Prostate gland (tissue), 2 donors: ENCODE data around the gene TYW5. TPM values are rescaled to one million over a fixed set of nuclear protein-coding genes. Genes with fewer than 3 reads are reported as not detected.

Experiments used
- DNase-seq: peaks from one replicate; pipeline ENCODE4 v3.0.0-alpha.2; 2019; ENCODE audit warnings: low spot score
- H3K27ac ChIP-seq, 2 donors: fragments of 200-600 bp; sonication (generic); 2 replicates each; pipeline ENCODE4 v1.5.1; 2017 to 2019
- H3K27me3 ChIP-seq: fragments of 200-600 bp; sonication (generic); replicated peaks from 2 replicates; pipeline ENCODE4 v1.5.1; 2019; ENCODE audit not compliant: insufficient read depth
- H3K36me3 ChIP-seq, 2 donors: fragments of 200-600 bp; sonication (generic); 1 replicate in 1 of 2; 2 replicates in 1 of 2; pipeline versions ENCODE4 v1.5.1 to v1.8.1; 2017 to 2019
- H3K4me1 ChIP-seq: fragments of 200-600 bp; sonication (generic); replicated peaks from 2 replicates; pipeline ENCODE4 v1.5.1; 2019
- H3K4me3 ChIP-seq, 2 donors: fragments of 200-600 bp; sonication (generic); 2 replicates each; pipeline ENCODE4 v1.5.1; 2017 to 2019
- H3K9me3 ChIP-seq: fragments of 200-600 bp; sonication (generic); 2 replicates; pipeline ENCODE4 v1.5.1; 2017
- CTCF ChIP-seq, 4 experiments: fragments of 200-600 bp in 2 of 4; fragments of 450-650 bp in 2 of 4; sonication (generic) in 2 of 4; IDR thresholded peaks; 1 replicate in 3 of 4; 2 replicates in 1 of 4; pipeline ENCODE4 v1.5.1; 2016 to 2019; ENCODE audit warnings: antibody characterized with exemption in 4 of 4, mild to moderate bottlenecking in 2 of 4, moderate library complexity in 2 of 4
- POLR2A ChIP-seq: fragments of 450-650 bp; IDR thresholded peaks from one replicate; pipeline ENCODE4 v1.6.1; 2016; ENCODE audit warnings: antibody characterized with exemption, mild to moderate bottlenecking
- POLR2AphosphoS5 ChIP-seq: sonication (generic); formaldehyde crosslinking; IDR thresholded peaks from one replicate; pipeline ENCODE4 v1.6.1; 2017; ENCODE audit warnings: antibody characterized with exemption
- WGBS: methylation state at CpG from one replicate; pipeline ENCODE4 v1.1.5; 2018; 5-methylcytosine and 5-hydroxymethylcytosine counted together
- intact Hi-C: fragments of 100-400 bp; cut with DNase I; formaldehyde crosslinking; loops from one replicate; pipeline ENCODE4 v1.14.2; 2022
- total RNA-seq, 2 donors: library from RNA; depleted of rRNA; stranded (reverse); fragments of >200 nt; gene quantifications; one replicate each; pipeline ENCODE4 v1.1.0, GENCODE V29; 2016

TYW5 gene
- total RNA-seq, 2 donors from 2014 or later, result 7.3 to 7.5 TPM

- no peak for TF ChIP-seq CTCF (IDR thresholded peaks at IDR 0.05)
- no peak for TF ChIP-seq POLR2AphosphoS5
- TF ChIP-seq POLR2A, result no peak
- H3K9me3 ChIP-seq, result no peaks in the 10 kb centered on the region
- intact Hi-C loops, result loop anchor here (5.0 kb wide), 2 partner anchors 323 to 498 kb away; partner anchors contain the start of gene SPATS2L
- no peak for DNase-seq
- no peaks in the 10 kb centered on the region for H3K36me3 ChIP-seq
- no peak overlapping the region for H3K27ac ChIP-seq
- 65% methylated on average over 4 of the region's 4 CpGs for WGBS
- H3K4me1 ChIP-seq, result no peaks in the 10 kb centered on the region
- no peak overlapping the region for H3K4me3 ChIP-seq
- no peaks in the 10 kb centered on the region for H3K27me3 ChIP-seq
Measured at GRCh38 chr2:199984159-199984558, 28.9 kb upstream of the TYW5 start.

GRCh38 chr2:199983534-199983933, 28.2 kb upstream of the TYW5 start:
- no peak for DNase-seq
- intact Hi-C loops, result loop anchor here (5.0 kb wide), 2 partner anchors 324 to 499 kb away; partner anchors contain the start of gene SPATS2L
- 48% methylated on average over 1 of the region's 1 CpG for WGBS

GRCh38 chr2:199982126-199982843, 27.0 kb upstream of the TYW5 start:
- Histone ChIP-seq H3K4me1 (no peaks in the 10 kb centered on the region), H3K27ac (no peak overlapping the region), H3K4me3 (no peak overlapping the region), H3K36me3 (no peaks in the 10 kb centered on the region), H3K9me3 (no peaks in the 10 kb centered on the region), H3K27me3 (no peaks in the 10 kb centered on the region)
- intact Hi-C loops, result loop anchor here (5.0 kb wide), 2 partner anchors 325 to 500 kb away; partner anchors contain the start of gene SPATS2L
- peak; percentile 21 for DNase-seq
- TF ChIP-seq CTCF (IDR thresholded peaks at IDR 0.05), result no peak
- TF ChIP-seq POLR2AphosphoS5, result no peak
- TF ChIP-seq POLR2A, result no peak
- WGBS, result 46% methylated on average over 5 of the region's 5 CpGs

More at GRCh38 chr2:199983534-199983933, 28.2 kb upstream of the TYW5 start:
- Histone ChIP-seq H3K36me3 (no peaks in the 10 kb centered on the region), H3K9me3 (no peaks in the 10 kb centered on the region), H3K4me3 (no peak overlapping the region), H3K4me1 (no peaks in the 10 kb centered on the region), H3K27me3 (no peaks in the 10 kb centered on the region), H3K27ac (no peak overlapping the region)
- TF ChIP-seq CTCF (IDR thresholded peaks at IDR 0.05) (no peak), POLR2AphosphoS5 (no peak), POLR2A (no peak)

- Histone ChIP-seq H3K27me3 (no peaks in the 10 kb centered on the region), H3K9me3 (no peaks in the 10 kb centered on the region), H3K27ac (no peak overlapping the region), H3K4me3 (no peak overlapping the region), H3K36me3 (no peaks in the 10 kb centered on the region), H3K4me1 (no peaks in the 10 kb centered on the region)
- peak; percentile 80 for DNase-seq
- intact Hi-C loops, result loop anchor here (5.0 kb wide), 2 partner anchors 327 to 502 kb away; partner anchors contain the start of gene SPATS2L
- 19% methylated on average over 12 of the region's 12 CpGs for WGBS
- TF ChIP-seq CTCF (IDR thresholded peaks at IDR 0.05) (peak; percentile 81 to 93 (median 86)), POLR2AphosphoS5 (peak; percentile 25), POLR2A (no peak)
Measured at GRCh38 chr2:199979832-199980628, 24.7 kb upstream of the TYW5 start.
